GM21423 (cell line): ENCODE data around the gene MALAT1.

Experiments used
- ATAC-seq: cut with Tn5 transposase; IDR thresholded peaks from one replicate; pipeline ENCODE4 v1.9.1; 2021; ENCODE audit warnings: mild to moderate bottlenecking, moderate library complexity; ENCODE audit not compliant: unreplicated experiment

MALAT1 gene

GRCh38 chr11:65478388-65479183, 20.3 kb upstream of the MALAT1 start:
- ATAC-seq, result no peak

GRCh38 chr11:65479184-65480145, 19.4 kb upstream of the MALAT1 start:
- no peak for ATAC-seq

GRCh38 chr11:65482306-65482850, 16.5 kb upstream of the MALAT1 start:
- ATAC-seq, result no peak

- no peak for ATAC-seq
These were observed 13.0 kb upstream of the MALAT1 start for GRCh38 chr11:65485920-65486219.

GRCh38 chr11:65486570-65487466, 12.0 kb upstream of the MALAT1 start:
- ATAC-seq, result no peak

GRCh38 chr11:65487467-65488272, 11.2 kb upstream of the MALAT1 start:
- ATAC-seq, result peak; percentile 60

- no peak for ATAC-seq
These were observed 10.4 kb upstream of the MALAT1 start for GRCh38 chr11:65488273-65489034.

- ATAC-seq, result no peak
These were observed 9.7 kb upstream of the MALAT1 start for GRCh38 chr11:65489035-65489705.

GRCh38 chr11:65489706-65490320, 9.0 kb upstream of the MALAT1 start:
- ATAC-seq, result no peak

- no peak for ATAC-seq
These were observed 7.7 kb upstream of the MALAT1 start for GRCh38 chr11:65491163-65491465.

- no peak for ATAC-seq
These were observed 7.0 kb upstream of the MALAT1 start for GRCh38 chr11:65491614-65492386.

- no peak for ATAC-seq
These were observed 6.5 kb upstream of the MALAT1 start for GRCh38 chr11:65492387-65492636.

- no peak for ATAC-seq
These were observed 6.0 kb upstream of the MALAT1 start for GRCh38 chr11:65492637-65493366.

- ATAC-seq, result no peak
These were observed 5.3 kb upstream of the MALAT1 start for GRCh38 chr11:65493367-65494176.

- peak; percentile 0 for ATAC-seq
These were observed 2.3 kb upstream of the MALAT1 start for GRCh38 chr11:65496304-65497140.
